IPS-18c (cell line): ENCODE results near the gene EXOC4.
"Not testable (repeated sequence)": the region's sequence is repeated elsewhere in the genome, so short reads cannot be mapped to it uniquely, and the experiment has no call there.

Experiments
- H3K4me3 ChIP-seq: 2 replicates; pipeline ENCODE4 v1.7.0; 2013; ENCODE audit warnings: low read depth, mild to moderate bottlenecking, low read length, moderate library complexity; ENCODE audit not compliant: insufficient read depth
- H3K9me3 ChIP-seq: one replicate; pipeline ENCODE4 v1.6.1; 2013; ENCODE audit warnings: mild to moderate bottlenecking, low read length, moderate library complexity; ENCODE audit not compliant: control insufficient read depth, insufficient read depth

EXOC4 gene

DNA sequence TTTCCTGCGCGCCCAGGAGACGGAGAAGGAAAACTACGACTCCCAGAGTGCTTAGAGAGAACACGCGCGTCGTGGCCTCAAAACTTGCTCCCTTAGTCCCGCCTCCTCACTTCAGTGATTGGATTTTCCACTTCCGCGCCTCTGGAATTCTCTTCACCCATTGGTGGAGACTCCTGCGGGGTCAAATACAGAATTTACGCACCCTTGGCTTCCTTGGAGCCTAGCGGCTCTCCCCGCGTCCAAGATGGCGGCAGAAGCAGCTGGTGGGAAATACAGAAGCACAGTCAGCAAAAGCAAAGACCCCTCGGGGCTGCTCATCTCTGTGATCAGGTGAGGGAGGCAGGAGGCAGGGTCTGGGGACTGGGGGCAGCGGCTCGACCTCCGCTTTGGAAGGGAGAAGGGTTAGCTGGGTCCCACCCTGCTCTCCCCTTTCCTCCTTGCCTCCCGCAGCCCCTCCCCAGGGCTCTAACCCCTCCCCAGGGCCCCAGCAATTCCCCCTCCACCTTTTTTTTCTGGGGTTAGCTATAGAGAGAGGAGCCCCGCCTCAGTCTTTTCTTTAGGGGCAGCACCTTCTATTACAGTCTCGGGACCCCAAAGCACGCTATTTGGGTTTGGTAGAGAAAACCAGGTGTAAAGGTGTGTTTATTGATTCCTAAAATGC lies at the start of gene EXOC4:
EXOC4 (plus strand) TSS at position 221 of the 661 bp plus-strand sequence.
- Histone ChIP-seq H3K9me3 (no peaks in the 10 kb centered on the region), H3K4me3 (peak within 1 kb of the TSS; percentile 82)

DNA sequence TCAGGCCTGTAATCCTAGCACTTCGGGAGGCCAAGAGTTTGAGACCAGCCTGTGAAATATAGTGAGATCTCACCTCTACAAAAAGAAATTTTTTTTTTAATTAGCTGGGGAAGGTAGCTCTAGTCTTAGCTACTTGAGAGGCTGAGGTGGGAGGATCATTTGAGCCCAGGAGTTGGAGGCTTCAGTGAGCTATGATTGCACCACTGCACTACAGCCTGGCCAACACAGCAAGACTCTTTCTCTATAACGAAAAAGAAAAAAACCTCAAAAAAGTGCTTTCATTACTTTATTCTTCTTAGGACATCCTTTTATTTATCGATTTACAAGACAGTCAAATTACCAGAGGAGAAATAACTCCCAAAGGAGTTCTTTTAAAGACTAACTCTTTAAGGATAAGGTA lies 49.4 kb upstream of the EXOC4 start:
- no peak overlapping the region for H3K4me3 ChIP-seq
- H3K9me3 ChIP-seq, result no peaks in the 10 kb centered on the region

DNA sequence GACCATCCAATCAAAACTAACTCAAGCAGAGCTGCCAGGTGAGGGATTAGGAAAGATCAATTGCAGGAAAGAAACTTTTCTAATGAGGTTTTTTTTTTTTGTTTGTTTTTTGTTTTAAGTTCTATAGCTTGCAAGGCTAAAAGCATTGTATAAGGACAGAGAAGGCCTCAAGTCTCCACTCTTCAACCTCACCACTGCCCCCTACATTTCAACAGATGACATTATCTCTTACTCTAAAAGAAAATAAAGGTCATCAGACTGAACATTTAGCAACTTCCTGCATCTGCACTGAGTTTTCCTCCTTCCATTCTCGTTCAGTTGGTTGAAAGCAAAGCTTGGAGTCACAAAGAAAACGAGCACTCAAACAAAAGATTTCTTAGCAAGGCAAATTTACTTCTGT lies 45.2 kb upstream of the EXOC4 start:
- Histone ChIP-seq H3K9me3 (no peaks in the 10 kb centered on the region), H3K4me3 (no peak overlapping the region)

DNA sequence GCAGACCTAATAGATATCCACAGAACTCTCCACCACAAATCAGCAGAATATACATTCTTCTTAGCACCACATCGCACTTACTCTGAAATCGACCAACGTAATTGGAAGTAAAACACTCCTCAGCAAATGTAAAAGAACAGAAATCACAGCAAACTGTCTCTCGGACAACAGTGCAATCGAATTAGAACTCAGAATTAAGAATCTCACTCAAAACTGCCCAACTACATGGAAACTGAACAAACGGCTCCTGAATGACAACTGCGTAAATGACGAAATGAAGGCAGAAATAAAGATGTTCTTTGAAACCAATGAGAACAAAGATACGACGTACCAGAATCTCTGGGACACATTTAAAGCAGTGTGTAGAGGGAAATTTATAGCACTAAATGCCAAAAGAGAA lies 42.1 kb upstream of the EXOC4 start:
- not testable (repeated sequence) for H3K9me3 ChIP-seq, H3K4me3 ChIP-seq

DNA sequence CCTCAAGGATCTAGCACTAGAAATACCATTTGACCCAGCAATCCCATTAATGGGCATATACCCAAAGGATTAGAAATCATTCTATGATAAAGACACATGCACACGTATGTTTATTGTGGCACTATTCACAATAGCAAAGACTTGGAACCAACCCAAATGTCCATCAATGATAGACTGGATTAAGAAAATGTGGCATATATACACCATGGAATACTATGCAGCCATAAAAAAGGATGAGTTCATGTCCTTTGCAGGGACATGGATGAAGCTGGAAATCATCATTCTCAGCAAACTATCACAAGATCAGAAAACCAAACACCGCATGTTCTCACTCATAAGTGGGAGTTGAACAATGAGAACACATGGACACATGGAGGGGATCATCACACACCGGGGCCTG lies 39.1 kb upstream of the EXOC4 start:
- not testable (repeated sequence) for H3K4me3 ChIP-seq, H3K9me3 ChIP-seq

DNA sequence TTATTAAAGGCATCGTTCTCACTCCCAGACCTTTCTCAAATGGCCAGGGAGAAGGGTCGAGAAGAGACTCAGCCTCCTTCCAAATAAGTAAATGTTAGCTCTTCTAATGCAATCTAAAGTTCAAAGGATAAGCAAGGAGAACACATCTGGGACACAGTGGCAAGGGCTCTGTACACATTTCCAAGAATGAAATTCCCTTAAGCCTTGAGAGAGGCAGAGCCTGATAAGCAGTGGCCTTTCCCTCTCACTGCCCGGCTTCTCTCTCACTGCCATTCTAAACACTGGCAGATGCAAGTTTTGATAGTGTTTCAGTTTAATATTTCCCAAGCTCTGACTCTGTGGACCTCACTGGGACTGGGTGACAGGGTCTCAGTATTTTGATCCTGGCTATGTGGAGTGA lies 35.1 kb upstream of the EXOC4 start:
- Histone ChIP-seq H3K4me3 (no peak overlapping the region), H3K9me3 (no peaks in the 10 kb centered on the region)

DNA sequence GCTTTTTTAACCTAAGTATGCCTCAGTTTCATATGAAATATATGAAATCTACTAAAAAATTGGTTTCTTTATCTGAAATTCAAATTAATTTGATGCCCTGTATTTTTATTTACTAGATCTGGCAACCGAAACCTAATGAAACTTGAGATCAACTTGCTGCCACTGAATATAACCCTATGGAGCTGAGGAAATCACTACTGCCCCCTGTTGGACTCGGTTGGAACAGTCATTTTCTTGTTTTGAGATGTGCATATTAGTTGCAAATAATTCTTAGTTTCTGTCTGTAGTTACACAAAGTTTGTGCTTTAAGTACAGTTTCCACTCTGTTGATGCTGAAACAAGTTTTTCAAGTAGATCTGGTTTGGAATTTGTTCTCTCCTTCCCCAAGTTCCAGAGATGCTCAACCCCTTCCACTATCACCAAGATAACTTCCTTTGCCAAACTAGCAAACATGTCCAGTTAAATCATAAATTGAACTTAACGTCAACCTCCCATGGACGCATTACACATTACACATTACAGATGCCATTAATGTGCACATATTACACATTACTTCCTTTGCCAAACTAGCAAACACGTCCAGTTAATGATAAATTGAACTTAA lies 22.2 kb upstream of the EXOC4 start:
- Histone ChIP-seq H3K4me3 (no peak overlapping the region), H3K9me3 (no peaks in the 10 kb centered on the region)

DNA sequence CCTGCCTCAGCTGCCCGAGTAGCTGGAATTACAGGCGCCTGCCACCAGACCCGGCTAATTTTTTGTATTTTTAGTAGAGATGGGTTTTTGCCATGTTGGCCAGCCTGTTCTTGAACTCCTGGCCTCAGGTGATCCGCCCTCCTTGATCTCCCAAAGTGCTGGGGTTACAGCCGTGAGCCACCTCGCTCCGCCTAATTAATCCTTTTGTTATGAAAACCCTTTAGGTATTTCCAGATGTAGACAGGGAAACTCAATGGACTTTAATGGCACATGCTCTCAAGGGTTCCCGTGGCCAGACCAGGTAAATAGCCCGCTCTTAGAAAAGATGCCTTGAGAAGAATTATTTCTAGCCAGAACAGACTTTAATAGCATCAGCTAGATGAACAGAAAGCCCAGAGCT lies 19.7 kb upstream of the EXOC4 start:
- Histone ChIP-seq H3K4me3 (no peak overlapping the region), H3K9me3 (no peaks in the 10 kb centered on the region)

DNA sequence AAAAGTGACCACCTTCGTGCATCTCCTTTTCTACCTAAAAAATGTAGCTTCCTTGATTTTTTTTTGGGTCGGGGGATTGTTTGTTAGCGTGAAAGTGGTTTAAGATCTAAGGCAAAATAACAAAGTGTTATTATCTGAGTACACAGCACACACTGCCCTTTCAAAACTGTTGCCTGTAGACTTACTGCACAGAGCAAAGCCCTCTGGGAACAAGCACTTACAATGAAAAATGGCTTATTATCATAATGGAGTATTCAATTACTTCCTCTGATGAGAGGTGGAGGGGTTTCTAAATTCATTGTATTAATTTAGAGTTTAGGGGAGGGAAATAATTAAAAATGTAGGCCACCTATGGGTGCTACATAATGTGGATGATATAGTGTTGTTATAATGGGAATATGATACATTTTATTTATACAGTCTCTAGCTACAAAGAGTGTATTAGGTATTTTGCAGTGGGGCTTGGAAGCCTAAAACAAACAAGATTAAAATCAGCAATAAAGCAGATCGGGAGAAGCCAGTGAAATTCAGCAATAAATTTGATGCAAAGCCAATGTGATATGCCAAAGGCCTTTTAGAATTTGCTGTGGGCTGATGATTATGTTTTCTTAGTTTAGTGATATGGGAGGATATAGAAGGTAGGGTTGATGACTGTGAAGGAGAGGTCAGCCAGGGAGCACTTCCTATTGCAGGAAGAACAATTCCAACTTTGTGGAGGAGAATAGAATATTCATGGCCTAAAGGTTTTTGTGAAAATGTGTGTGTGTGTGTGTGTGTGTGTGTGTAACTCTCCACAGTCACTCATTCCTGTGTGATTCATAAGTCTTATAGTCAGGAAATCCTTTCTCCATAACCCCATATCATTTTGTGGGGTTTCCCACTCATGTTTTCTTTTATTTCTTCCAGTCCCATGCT lies 17.7 kb upstream of the EXOC4 start:
- Histone ChIP-seq H3K4me3 (no peak overlapping the region), H3K9me3 (no peaks in the 10 kb centered on the region)

DNA sequence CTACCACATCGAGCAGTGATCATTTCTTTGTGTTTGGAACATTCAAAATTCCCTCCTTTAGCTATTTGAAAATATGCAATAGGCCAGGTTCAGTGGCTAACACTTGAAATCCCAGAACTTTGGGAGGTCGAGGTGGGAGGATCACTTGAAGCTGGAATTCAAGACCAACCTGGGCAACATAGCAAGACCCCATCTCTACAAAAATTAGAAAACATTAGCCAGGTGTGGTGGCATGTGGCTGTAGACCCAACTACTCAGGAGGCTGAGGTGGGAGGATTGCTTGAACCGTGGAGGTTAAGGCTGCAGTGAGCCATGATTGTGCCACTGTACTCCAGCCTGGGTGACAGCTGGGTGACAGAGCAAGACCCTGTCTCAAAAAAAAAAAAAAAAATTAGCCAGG lies 15.3 kb upstream of the EXOC4 start:
- Histone ChIP-seq H3K4me3 (no peak overlapping the region), H3K9me3 (no peaks in the 10 kb centered on the region)

DNA sequence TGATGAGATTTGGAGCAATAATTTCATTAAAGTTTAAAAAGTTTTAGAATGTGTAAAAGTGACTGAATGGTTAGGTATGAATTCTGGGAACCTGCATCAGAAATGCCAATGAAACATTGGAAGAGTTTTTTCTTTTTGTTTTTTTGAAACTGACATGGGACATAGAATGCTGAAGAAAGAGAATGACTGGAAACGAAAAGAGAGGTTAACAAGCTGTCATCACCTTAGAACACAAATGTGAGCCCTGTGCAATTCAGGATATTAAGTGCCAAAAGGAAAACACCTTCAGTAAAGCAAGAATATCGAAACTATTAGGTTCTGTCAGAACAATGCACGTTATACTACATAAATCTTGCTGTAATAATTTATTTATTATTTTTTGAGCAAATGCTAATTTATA lies 12.6 kb upstream of the EXOC4 start:
- no peaks in the 10 kb centered on the region for H3K9me3 ChIP-seq
- no peak overlapping the region for H3K4me3 ChIP-seq

DNA sequence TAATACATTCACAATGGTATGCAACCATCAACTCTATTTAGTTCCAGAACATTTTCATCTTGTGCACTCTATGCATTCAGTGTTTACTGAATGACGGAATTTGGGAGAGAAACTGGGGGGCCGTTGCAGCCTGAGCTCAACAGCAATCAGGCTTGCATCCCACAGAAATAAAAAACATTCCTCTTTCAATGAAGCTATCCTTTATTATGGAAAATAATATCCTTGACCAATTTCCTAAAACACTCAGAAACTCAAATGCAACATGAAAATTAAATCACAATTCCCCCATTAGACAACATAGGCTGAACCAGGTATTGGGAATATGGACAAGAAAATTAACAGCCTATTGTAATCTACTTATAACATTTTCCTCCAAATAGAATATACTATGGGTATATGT lies 6.3 kb upstream of the EXOC4 start:
- Histone ChIP-seq H3K9me3 (no peaks in the 10 kb centered on the region), H3K4me3 (no peak overlapping the region)

DNA sequence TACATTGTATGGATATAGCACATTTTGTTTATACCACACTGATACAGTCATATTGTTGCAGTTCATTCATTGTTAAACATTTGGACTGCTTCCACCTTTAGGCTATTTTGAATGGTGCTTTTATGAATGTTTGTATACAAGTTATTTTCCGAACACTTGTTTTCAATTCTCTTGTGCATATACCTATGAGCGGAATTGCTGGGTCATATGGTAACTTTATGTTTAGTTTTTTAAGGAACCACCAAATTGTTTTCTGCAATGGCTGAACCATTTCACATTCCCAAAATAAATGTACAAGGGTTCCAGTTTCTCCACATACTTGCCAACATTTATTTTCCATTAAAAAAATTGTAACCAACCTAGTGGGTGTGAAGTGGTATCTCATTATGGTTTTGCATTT lies 4.0 kb upstream of the EXOC4 start:
- H3K9me3 ChIP-seq, result no peaks in the 10 kb centered on the region

DNA sequence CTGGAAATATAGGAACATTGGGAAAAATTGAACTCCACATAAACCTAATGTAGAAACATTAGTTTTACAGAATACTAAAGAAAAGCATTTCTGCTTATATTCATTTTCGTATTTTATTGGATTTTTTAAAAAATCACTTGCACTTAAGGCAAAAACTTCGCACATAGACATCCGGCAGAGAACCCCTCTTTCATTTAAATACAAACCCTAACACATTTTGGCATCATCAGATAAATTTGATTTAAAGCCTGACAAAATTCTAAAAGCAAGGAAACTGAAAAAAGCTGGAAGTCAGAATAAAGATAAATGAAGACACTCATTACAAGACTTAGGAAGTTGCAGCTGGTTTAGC lies 396 bp upstream of the EXOC4 start:
- no peaks in the 10 kb centered on the region for H3K9me3 ChIP-seq
- no peak overlapping the region for H3K4me3 ChIP-seq

More for the DNA sequence above, 4.0 kb upstream of the EXOC4 start:
- no peak overlapping the region for H3K4me3 ChIP-seq

DNA sequence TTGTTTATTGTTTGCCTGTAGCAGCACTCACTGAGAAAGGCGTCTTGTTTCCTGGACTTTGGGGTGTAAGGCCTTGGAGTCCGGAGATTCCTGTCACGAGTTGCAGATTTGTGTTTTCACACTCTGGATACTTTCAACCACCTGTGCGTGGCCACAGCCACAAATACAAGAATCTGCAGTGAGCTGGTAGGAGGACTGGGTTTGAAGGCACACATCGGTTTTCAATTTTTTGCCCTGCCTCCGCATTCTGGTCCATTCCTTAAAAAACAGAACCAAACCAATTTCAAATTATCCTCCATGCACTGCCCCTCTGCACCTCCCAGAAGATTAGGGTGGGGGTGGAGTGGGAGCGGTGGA lies 619 bp downstream of the EXOC4 start:
- Histone ChIP-seq H3K4me3 (peak overlapping the region; percentile 82), H3K9me3 (no peaks in the 10 kb centered on the region)

DNA sequence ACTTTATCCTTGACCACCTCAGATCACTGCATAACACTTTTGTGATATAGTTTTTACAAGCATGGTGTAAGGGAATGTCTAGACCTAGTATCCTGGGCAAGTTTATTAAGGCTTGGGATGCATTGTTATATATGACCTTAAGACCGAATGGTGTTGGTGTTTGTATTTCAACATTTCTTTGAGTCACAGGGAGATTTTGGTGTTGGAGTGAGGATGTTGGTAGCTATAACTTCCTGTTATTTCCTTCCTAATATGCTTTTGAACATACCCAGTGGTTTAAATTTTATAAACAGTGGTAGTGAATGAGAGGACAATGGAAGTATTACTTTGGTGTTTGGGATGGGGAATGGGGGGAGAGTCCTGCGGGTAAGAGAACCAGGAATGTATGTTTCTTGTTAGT lies 2.6 kb downstream of the EXOC4 start:
- H3K9me3 ChIP-seq, result no peaks in the 10 kb centered on the region
- no peak overlapping the region for H3K4me3 ChIP-seq

DNA sequence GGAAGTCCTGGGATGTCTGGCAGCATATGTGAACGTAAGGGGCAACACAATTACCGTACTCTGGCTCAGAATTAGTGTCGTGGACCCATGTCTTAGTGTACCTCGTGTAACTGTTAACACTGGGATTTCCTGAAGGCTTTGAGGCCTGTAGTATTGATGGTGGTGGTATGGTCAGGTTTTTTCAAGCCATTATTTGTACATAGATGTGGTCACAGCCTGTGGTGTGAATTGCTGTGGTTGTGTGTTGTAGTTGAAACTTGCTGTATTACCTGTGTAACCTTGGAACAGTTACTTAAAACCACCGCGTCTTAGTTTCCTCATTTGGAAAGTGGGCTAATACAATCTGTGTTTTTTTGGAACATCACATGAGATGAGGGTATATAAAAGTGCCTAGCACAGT lies 5.3 kb downstream of the EXOC4 start:
- Histone ChIP-seq H3K9me3 (no peaks in the 10 kb centered on the region), H3K4me3 (no peak overlapping the region)

DNA sequence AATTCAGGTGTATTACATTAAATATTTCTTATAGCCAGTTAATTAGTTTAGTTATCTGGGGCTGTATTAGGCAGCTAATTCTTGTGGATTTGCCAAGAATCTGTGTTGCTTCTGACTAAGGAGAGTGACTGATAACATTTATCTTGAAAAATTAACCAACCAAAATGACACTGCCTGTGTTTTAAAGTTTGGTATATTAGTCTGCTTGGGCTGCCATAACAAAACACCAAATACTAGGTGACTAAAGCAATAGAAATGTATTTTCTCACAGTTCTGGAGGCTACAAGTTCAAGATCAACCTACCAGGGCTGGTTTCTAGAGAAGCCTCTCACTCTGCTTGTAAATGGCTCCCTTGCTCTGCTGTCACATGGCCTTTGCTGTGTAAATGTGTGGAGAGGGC lies 12.9 kb downstream of the EXOC4 start:
- Histone ChIP-seq H3K9me3 (no peaks in the 10 kb centered on the region), H3K4me3 (no peak overlapping the region)
